Astrocyte (in vitro differentiated cells and primary cell): ENCODE data around the gene OR13A1.

Experiments
- CTCF ChIP-seq: IDR thresholded peaks from 2 replicates; pipeline ENCODE4 v1.5.1; 2011; ENCODE audit warnings: low read depth, mild to moderate bottlenecking, inconsistent platforms, low read length, moderate library complexity; ENCODE audit not compliant: insufficient read depth
- EZH2 ChIP-seq: IDR thresholded peaks from 2 replicates; pipeline ENCODE4 v1.6.1; 2012; ENCODE audit warnings: mild to moderate bottlenecking, low read length, inconsistent platforms; ENCODE audit not compliant: insufficient read depth

GRCh38 chr10:45274364-45274763, 41.0 kb downstream of the OR13A1 start:
- no peak for TF ChIP-seq EZH2
- no peak for TF ChIP-seq CTCF
